MM.1S (cell line): ENCODE measurements around the gene NBPF6.

Source experiments
- CTCF ChIP-seq: fragments of 300-600 bp; sonication (generic); IDR thresholded peaks from 2 replicates; pipeline ENCODE4 v1.5.1; 2016; ENCODE audit warnings: antibody characterized with exemption, low read length, mixed read lengths
- EZH2phosphoT487 ChIP-seq: fragments of 300-600 bp; sonication (generic); IDR thresholded peaks from 2 replicates; pipeline ENCODE4 v1.6.1; 2018; ENCODE audit warnings: antibody characterized with exemption, low read length

DNA sequence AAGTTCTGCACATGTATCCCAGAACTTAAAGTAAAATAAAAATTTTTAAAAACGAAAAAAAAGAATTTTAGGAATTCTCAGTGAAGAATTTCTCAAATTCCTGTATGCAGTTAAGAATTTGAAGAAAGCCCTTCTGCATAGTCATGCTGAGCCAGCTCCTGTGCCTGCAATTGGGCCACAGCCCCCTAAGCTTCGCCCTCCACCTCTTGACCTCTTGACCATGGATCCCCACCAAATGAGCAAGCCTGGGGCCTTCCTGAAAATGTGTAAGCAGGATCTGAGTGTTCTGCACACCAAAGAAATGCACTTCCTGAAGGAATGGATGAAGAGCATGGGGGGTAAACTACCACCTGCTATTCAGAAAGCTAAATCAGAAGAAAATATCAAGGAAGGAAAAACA, 52.0 kb downstream of the NBPF6 start:
- no peak for TF ChIP-seq CTCF
- no peak for TF ChIP-seq EZH2phosphoT487
